Stimulated activated CD4-positive, alpha-beta T cell treated with anti-CD3 and anti-CD28 coated beads, Interleukin-12 subunit alpha, Interleukin-12 subunit beta, amount 100 ng/mL, for 24 hours (primary cell): ENCODE results near the gene TBCE.
"Not testable (repeated sequence)": the region's sequence is repeated elsewhere in the genome, so short reads cannot be mapped to it uniquely, and the experiment has no call there.

Source experiments
- DNase-seq, 2 experiments: peaks; one replicate each; pipeline ENCODE4 v3.0.0-alpha.2; 2020; ENCODE audit warnings: low read depth in 2 of 2

The TBCE gene

DNA sequence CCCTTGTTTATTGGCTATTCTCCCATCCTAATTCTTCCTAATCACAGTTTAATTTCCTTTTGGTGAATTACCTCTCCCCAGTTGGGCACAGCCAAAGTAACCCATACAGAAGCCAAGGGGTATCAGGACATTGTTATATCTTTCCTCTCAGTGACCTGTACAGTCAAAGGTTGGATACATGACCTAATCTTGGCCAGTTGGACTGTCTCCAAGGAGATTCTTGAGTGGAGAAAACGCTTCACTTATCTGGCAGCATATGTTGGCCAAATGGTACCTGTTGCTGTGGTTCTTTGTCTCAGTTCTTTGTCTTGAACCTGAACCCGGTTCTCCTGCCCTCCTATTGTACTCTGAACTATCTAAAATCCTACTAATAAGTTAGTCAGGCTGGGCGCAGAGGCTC is 15.3 kb upstream of the TBCE start:
- no peak for DNase-seq

- DNase-seq: no peak
These were observed 9.5 kb upstream of the TBCE start for GRCh38 chr1:235357485-235358373.

- no peak for DNase-seq
These were observed 8.3 kb upstream of the TBCE start for GRCh38 chr1:235358899-235359298.

DNA sequence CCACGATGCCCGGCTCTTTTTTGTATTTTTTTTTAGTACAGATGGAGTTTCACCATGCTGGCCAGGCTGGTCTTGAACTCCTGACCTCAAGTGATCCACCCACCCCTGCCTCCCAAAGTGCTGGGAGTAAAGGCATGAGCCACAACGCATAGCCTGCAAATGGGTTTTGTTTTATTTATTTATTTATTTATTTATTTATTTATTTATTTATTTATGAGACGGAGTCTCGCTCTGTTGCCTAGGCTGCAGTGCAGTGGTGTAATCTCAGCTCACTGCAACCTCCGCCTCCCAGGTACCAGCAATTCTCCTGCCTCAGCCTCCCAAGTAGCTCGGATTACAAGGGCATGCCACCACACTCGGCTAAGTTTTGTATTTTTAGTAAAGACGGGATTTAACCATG is 3.0 kb upstream of the TBCE start:
- DNase-seq: not testable (repeated sequence)

DNA sequence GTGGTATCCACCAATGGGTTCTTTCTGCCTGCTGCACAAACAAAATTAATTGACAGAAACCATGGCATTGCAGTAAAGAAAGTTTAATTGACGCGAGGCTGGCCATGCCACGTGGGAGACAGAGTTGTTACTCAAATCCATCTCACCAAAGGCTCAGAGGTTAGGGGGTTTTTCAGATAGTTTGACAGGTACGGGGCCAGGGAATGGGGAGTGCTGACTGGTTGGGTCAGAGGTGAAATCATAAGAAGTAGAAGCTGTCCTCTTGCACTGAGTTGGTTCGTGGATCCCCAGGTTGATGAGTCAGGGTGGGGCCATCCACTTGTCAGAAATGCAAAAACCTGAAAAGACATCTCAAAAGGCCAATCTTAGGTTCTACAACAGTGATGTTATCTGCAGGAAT is 941 bp upstream of the TBCE start:
- peak; percentile 5 to 8 for DNase-seq

DNA sequence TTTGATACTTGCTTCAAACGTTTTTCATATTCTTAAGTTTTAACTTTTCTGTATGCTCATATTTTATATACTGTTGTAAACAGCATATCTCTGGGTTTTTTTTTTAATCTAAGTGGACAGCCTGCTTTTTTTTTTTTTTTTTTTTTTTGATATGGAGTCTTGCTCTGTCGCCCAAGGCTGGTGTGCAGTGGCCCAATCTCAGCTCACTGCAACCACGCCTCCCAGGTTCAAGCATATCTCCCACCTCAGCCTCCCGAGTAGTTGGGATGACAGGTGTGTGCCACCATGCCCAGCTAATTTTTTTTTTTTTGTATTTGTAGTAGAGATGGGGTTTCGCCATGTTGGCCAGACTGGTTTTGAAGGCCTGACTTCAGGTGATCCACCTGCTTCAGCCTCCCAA is 1.2 kb downstream of the TBCE start:
- no peak for DNase-seq

GRCh38 chr1:235369802-235370201 is 2.6 kb downstream of the TBCE start:
- DNase-seq: no peak

- no peak for DNase-seq
These were observed 8.8 kb downstream of the TBCE start for GRCh38 chr1:235375919-235376605.

- not testable (repeated sequence) for DNase-seq
These were observed 11.0 kb downstream of the TBCE start for GRCh38 chr1:235378134-235378735.

- DNase-seq: not testable (repeated sequence)
These were observed 14.9 kb downstream of the TBCE start for GRCh38 chr1:235381955-235382739.

GRCh38 chr1:235385633-235386032 is 18.4 kb downstream of the TBCE start:
- not testable (repeated sequence) for DNase-seq

GRCh38 chr1:235391874-235392273 is 24.6 kb downstream of the TBCE start:
- no peak for DNase-seq

- DNase-seq: no peak
These were observed 30.5 kb downstream of the TBCE start for GRCh38 chr1:235397733-235398132.

DNA sequence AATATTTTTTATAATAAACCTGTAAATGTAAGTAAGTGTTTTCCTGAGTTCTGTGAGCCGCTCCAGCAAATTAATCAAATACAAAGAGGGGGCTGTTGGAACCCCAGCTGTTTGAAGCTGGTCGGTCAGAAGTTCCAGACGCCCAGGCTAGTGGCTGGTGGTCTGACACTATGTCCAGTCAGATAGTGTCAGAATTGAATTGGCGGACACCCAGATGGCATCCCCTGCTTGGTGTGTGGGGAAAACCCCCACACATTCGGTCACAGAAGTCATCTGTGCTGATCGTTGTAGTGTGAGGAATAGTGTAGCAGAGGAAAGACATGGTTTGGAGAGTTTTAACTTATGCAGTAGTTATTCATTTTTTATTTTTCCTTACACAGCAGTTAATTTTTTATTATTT is 32.4 kb downstream of the TBCE start:
- DNase-seq: no peak

- DNase-seq: no peak
These were observed 34.0 kb downstream of the TBCE start for GRCh38 chr1:235401251-235401650.

- no peak for DNase-seq
These were observed 35.4 kb downstream of the TBCE start for GRCh38 chr1:235402457-235403200.

DNA sequence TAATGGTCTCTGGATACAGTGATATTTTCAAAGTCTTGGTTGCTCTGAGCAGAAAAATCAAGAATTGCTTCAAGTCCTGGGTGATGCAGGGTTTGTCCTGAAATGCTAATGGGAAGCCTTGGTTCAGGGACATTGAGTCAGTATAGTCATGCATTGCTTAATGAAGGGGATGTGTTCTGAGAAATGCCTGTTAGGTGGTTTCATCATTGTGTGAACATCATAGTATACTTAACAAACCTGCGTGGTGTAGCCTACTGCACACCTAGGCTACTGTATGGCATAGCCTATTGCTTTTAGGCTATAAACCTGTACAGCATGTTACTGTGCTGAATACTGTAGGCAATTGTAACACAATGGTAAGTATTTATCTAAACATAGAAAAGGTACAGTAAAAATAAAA is 36.4 kb downstream of the TBCE start:
- no peak for DNase-seq

DNA sequence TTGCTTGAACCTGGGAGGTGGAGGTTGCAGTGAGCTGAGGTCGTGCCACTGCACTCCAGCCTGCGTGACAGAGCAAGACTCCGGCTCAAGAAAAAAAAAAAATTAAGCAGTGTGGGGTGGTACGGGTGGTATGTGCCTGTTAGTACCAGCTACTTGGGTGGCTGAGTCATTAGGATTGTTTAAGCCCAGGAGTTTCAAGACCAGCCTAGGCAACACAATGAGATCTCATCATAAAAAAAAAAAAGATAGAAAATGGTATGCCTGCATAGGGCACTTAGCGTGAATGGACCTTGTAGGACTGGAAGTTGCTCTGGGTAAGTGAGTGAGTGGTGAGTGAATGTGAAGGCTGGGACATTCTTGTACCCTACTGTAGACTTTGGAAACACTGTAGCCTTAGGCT is 37.0 kb downstream of the TBCE start:
- DNase-seq: no peak

DNA sequence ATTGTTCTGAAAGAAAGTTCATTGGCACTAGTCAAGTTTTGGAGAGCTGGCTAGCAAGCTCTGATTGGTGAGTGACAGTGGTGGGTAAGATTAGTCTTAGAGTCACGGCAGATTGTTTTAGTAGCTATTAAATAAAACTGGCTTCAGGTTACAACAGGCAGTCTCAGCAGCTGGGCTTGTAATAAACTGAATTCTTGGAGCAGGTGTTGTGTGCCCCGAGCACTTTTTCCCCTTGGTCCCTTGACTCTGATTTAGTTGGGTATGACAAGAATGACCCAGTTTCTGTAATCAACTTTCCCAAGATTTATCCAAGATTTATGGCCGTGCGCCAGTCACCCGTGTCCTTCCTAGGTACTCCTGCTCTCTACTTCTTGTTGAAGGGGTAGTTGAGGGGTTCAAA is 40.2 kb downstream of the TBCE start:
- no peak for DNase-seq

- DNase-seq: no peak
These were observed 41.3 kb downstream of the TBCE start for GRCh38 chr1:235408503-235408960.
